ENCODE data around the gene NMD3.
A peak's percentile ranks its signal among the peaks of the same experiment; 100 is the strongest.
"Not testable (repeated sequence)": the region's sequence is repeated elsewhere in the genome, so short reads cannot be mapped to it uniquely, and the experiment has no call there.

The NMD3 gene

GRCh38 chr3:161233557-161233956 is 12.4 kb downstream of the NMD3 start:
- DNase-seq = no peak

GRCh38 chr3:161236240-161236639 is 15.1 kb downstream of the NMD3 start:
- no peak for DNase-seq

GRCh38 chr3:161239700-161240099 is 18.6 kb downstream of the NMD3 start:
- no peak for DNase-seq

- DNase-seq = no peak
Measured at GRCh38 chr3:161244538-161244937, 23.4 kb downstream of the NMD3 start.

- DNase-seq = no peak
Measured at GRCh38 chr3:161247049-161247448, 25.9 kb downstream of the NMD3 start.

- DNase-seq = no peak
Measured at GRCh38 chr3:161250116-161250515, 29.0 kb downstream of the NMD3 start.

- DNase-seq = no peak
Measured at GRCh38 chr3:161251716-161252115, 30.6 kb downstream of the NMD3 start.

GRCh38 chr3:161252143-161252542 is 31.0 kb downstream of the NMD3 start:
- no peak for DNase-seq

- no peak for DNase-seq
Measured at GRCh38 chr3:161253711-161254110, 32.6 kb downstream of the NMD3 start.

- no peak for DNase-seq
Measured at GRCh38 chr3:161254861-161255260, 33.8 kb downstream of the NMD3 start.

GRCh38 chr3:161263057-161263456 is 41.9 kb downstream of the NMD3 start:
- no peak for DNase-seq

- no peak for DNase-seq
Measured at GRCh38 chr3:161264852-161265251, 43.7 kb downstream of the NMD3 start.

GRCh38 chr3:161265916-161266571 is 44.9 kb downstream of the NMD3 start:
- DNase-seq = no peak

- DNase-seq = no peak
Measured at GRCh38 chr3:161266731-161267150, 45.6 kb downstream of the NMD3 start.

GRCh38 chr3:161267646-161268045 is 46.5 kb downstream of the NMD3 start:
- DNase-seq = no peak

- DNase-seq = no peak
Measured at GRCh38 chr3:161268601-161269000, 47.5 kb downstream of the NMD3 start.

GRCh38 chr3:161270991-161271390 is 49.9 kb downstream of the NMD3 start:
- no peak for DNase-seq

- no peak for DNase-seq
Measured at GRCh38 chr3:161271646-161272045, 50.5 kb downstream of the NMD3 start.

GRCh38 chr3:161272524-161272923 is 51.4 kb downstream of the NMD3 start:
- no peak for DNase-seq

- DNase-seq = peak; percentile 9
Measured at GRCh38 chr3:161273589-161274218, 52.6 kb downstream of the NMD3 start.

GRCh38 chr3:161274691-161275298 is 53.7 kb downstream of the NMD3 start:
- no peak for DNase-seq

GRCh38 chr3:161275919-161276318 is 54.8 kb downstream of the NMD3 start:
- no peak for DNase-seq

- not testable (repeated sequence) for DNase-seq
Measured at GRCh38 chr3:161282387-161282786, 61.3 kb downstream of the NMD3 start.

GRCh38 chr3:161284989-161285388 is 63.9 kb downstream of the NMD3 start:
- no peak for DNase-seq

Data from midbrain (tissue), 1 donor.